ENCODE data around the gene CFAP74. TPM values are rescaled to one million over a fixed set of nuclear protein-coding genes. Genes with fewer than 3 reads are reported as not detected.

CFAP74 gene
- total RNA-seq, 2 experiments from 2014 or later = not detected

GRCh38 chr1:2046953-2047748, 43.6 kb upstream of the CFAP74 start:
- ATAC-seq (ENCODE audit: poor library complexity) (no peak), DNase-seq (no peak)
- H3K36me3 ChIP-seq (ENCODE audit: insufficient read depth, low read length) = no peaks in the 10 kb centered on the region
- intact Hi-C loops (cut with DNase I, micrococcal nuclease) = loop anchor here in 1 of 2 experiments (5.0 kb wide), 1 partner anchor 595 kb away; no protein-coding TSS in a partner anchor
- peaks cover 16% of the 10 kb centered on the region for H3K27me3 Mint-ChIP-seq
- peaks cover 47% of the 10 kb centered on the region for H3K4me1 ChIP-seq (ENCODE audit: insufficient read depth, low read length)
- no peaks in the 10 kb centered on the region for H3K9me3 Mint-ChIP-seq
- H3K4me3 Mint-ChIP-seq = no peak overlapping the region
- ChIA-PET CTCF (no interaction called here), POLR2A (no interaction called here)
- peaks cover 22% of the 10 kb centered on the region for H3K4me1 Mint-ChIP-seq (ENCODE audit: low read depth)
- H3K27ac ChIP-seq (ENCODE audit: low read depth in 1 of 2, low read length in 2 of 2) = no peak overlapping the region
- no peak for TF ChIP-seq CTCF (IDR thresholded peaks at IDR 0.05)
- H3K36me3 Mint-ChIP-seq (ENCODE audit: low read depth) = no peaks in the 10 kb centered on the region
- H3K27ac Mint-ChIP-seq = no peak overlapping the region
- H3K9me3 ChIP-seq (ENCODE audit: control insufficient read depth in 1 of 2, insufficient read depth in 1 of 2, low read length in 2 of 2) = peaks cover 0 to 16% of the 10 kb centered on the region in 2 experiments
- H3K4me3 ChIP-seq (ENCODE audit: low read length) = no peak overlapping the region
- H3K27me3 ChIP-seq (ENCODE audit: control insufficient read depth in 1 of 2, insufficient read depth in 2 of 2, low read length in 2 of 2) = peaks cover 9 to 16% of the 10 kb centered on the region in 2 experiments

GRCh38 chr1:2046174-2046917, 42.8 kb upstream of the CFAP74 start:
- peaks cover 9 to 16% of the 10 kb centered on the region in 2 experiments for H3K27me3 ChIP-seq (ENCODE audit: control insufficient read depth in 1 of 2, insufficient read depth in 2 of 2, low read length in 2 of 2)
- ATAC-seq (ENCODE audit: poor library complexity) (no peak), DNase-seq (peak in 8 of 14 experiments; percentile 24 to 64 (median 38))
- peaks cover 39% of the 10 kb centered on the region for H3K4me1 ChIP-seq (ENCODE audit: insufficient read depth, low read length)
- Mint-ChIP-seq H3K4me3 (no peak overlapping the region), H3K27me3 (peaks cover 16% of the 10 kb centered on the region), H3K9me3 (no peaks in the 10 kb centered on the region), H3K27ac (no peak overlapping the region), H3K36me3 (ENCODE audit: low read depth) (no peaks in the 10 kb centered on the region), H3K4me1 (ENCODE audit: low read depth) (peaks cover 22% of the 10 kb centered on the region)
- TF ChIP-seq CTCF (IDR thresholded peaks at IDR 0.05) = peak; percentile 45
- intact Hi-C loops (cut with DNase I, micrococcal nuclease) = loop anchor here in 1 of 2 experiments (5.0 kb wide), 1 partner anchor 596 kb away; no protein-coding TSS in a partner anchor
- H3K9me3 ChIP-seq (ENCODE audit: control insufficient read depth in 1 of 2, insufficient read depth in 1 of 2, low read length in 2 of 2) = peaks cover 0 to 16% of the 10 kb centered on the region in 2 experiments
- H3K4me3 ChIP-seq (ENCODE audit: low read length) = no peak overlapping the region
- no peak overlapping the region for H3K27ac ChIP-seq (ENCODE audit: low read depth in 1 of 2, low read length in 2 of 2)
- no peaks in the 10 kb centered on the region for H3K36me3 ChIP-seq (ENCODE audit: insufficient read depth, low read length)
- CTCF ChIA-PET = no interaction called here
- POLR2A ChIA-PET = no interaction called here

- peaks cover 9 to 16% of the 10 kb centered on the region in 2 experiments for H3K27me3 ChIP-seq (ENCODE audit: control insufficient read depth in 1 of 2, insufficient read depth in 2 of 2, low read length in 2 of 2)
- H3K9me3 ChIP-seq (ENCODE audit: control insufficient read depth in 1 of 2, insufficient read depth in 1 of 2, low read length in 2 of 2) = peaks cover 0 to 16% of the 10 kb centered on the region in 2 experiments
- peaks cover 32% of the 10 kb centered on the region for H3K4me1 ChIP-seq (ENCODE audit: insufficient read depth, low read length)
- H3K4me1 Mint-ChIP-seq (ENCODE audit: low read depth) = peaks cover 22% of the 10 kb centered on the region
- POLR2A ChIA-PET = interaction anchor here (1.0 kb wide), 1 partner anchor 20 kb away, joined by 3 read pairs; no protein-coding TSS in a partner anchor
- no peak for ATAC-seq (ENCODE audit: poor library complexity)
- intact Hi-C loops (cut with DNase I, micrococcal nuclease) = loop anchor here in 1 of 2 experiments (1.0 to 5.0 kb wide), 2 partner anchors 85 to 597 kb away; no protein-coding TSS in a partner anchor
- peak overlapping the region; percentile 42 for H3K4me3 Mint-ChIP-seq
- H3K27ac Mint-ChIP-seq = no peak overlapping the region
- H3K9me3 Mint-ChIP-seq = no peaks in the 10 kb centered on the region
- CTCF ChIA-PET = interaction anchor here (0.9 to 1.3 kb wide), 10 partner anchors 8 to 137 kb away, joined by 3 to 11 read pairs (median 3); no protein-coding TSS in a partner anchor
- no peak overlapping the region for H3K27ac ChIP-seq (ENCODE audit: low read depth in 1 of 2, low read length in 2 of 2)
- H3K36me3 ChIP-seq (ENCODE audit: insufficient read depth, low read length) = no peaks in the 10 kb centered on the region
- no peak for TF ChIP-seq CTCF (IDR thresholded peaks at IDR 0.05)
- H3K36me3 Mint-ChIP-seq (ENCODE audit: low read depth) = no peaks in the 10 kb centered on the region
- peaks cover 16% of the 10 kb centered on the region for H3K27me3 Mint-ChIP-seq
- no peak overlapping the region for H3K4me3 ChIP-seq (ENCODE audit: low read length)
- DNase-seq = no peak
Observed at GRCh38 chr1:2045468-2046173, 42.0 kb upstream of the CFAP74 start.
